HG03575 (cell line): ENCODE results near the gene CNR2.
"Not testable (repeated sequence)": the region's sequence is repeated elsewhere in the genome, so short reads cannot be mapped to it uniquely, and the experiment has no call there.

ENCODE experiments used
- ATAC-seq: cut with Tn5 transposase; IDR thresholded peaks from one replicate; pipeline ENCODE4 v1.9.1; 2021; ENCODE audit not compliant: unreplicated experiment, insufficient number of reproducible peaks, low FRiP score; ENCODE audit errors: extremely low read depth

CNR2 gene

DNA sequence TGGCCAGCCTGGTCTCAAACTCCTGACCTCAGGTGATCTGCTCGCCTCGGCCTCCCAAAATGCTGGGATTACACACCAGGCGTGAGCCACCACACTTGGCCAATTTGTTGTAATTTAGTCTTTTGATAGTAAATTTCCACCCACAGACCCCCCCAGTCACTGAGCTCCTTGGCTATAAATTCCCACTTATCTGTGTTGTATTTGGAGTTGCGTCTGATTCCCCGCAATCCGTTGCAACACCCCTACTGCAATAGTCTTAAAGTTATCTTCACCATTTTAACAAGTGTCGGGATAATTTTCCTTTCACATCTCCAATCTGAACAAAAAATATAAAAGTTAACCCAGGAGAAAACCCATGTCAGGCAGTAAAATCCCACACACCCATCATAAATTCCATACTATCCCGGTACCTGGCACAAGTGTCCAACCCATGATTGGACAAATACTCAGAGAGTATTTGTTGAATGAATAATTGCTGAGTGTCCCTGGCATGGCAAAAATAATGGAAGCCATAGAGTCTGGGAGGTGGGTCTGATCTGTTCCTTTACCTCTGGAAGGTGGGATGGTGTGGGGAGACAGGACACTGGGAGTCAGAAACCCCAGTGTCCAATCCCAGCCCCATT, 9.3 kb upstream of the CNR2 start:
- no peak for ATAC-seq

- ATAC-seq, result no peak
Observed at GRCh38 chr1:23916209-23917131, 3.3 kb upstream of the CNR2 start.

DNA sequence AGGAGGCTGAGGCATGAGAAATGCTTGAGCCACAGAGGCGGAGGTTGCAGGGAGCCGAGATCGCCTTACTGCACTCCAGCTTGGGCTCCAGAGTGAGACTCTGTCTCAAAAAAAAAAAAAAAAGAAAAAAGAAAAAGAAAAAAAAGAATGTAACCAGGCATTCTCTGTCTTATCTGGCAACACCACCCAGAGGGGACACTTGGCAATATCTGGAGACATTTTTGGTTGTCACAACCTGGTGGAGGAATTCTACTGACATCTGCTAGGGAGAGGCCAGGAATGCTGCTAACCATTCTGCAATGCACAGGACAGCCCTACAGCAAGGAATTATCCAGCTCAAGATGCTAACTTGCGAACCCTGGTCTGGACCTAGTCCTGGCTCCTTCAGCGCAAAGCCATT, 2.3 kb upstream of the CNR2 start:
- ATAC-seq, result no peak

- no peak for ATAC-seq
Observed at GRCh38 chr1:23914921-23915320, 1.8 kb upstream of the CNR2 start.

DNA sequence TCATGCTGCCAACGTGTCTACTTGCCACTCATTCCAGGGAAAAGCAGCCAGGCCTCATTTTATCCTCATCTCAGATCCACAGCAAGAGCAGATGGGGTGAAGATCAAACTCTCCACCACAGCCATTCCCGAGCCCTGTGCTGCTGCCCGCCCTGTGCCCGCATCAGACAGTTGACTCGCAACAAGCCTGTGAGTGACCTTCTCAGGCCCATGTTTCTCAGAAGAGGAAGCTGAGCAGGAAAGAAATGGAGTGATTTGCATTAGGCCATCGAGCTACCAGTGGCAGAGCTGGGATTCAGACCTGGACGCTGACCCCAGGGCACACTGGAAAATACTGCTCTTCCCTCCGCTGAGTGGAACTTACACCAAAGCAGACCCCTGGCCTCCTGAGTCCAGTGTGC, 1.2 kb downstream of the CNR2 start:
- no peak for ATAC-seq

GRCh38 chr1:23910553-23911246, 2.5 kb downstream of the CNR2 start:
- ATAC-seq, result no peak

DNA sequence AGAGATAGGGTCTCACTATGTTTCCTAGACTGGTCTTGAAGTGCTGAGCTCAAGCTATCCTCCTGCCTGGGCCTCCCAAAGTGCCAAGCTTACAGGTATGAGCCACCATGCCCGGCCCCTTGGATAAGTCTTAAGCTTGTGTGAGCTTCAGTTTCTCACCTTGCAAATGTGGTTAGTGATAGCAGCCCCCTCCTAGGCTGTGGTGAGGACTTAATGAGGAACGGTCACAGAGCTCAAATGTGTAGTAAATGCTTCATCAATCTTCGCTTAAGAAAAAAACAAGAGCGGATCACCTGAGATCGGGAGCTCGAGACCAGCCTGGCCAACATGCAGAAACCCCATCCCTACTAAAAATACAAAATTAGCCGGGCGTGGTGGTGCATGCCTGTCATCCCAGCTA, 3.0 kb downstream of the CNR2 start:
- ATAC-seq, result no peak

- ATAC-seq, result no peak
Observed at GRCh38 chr1:23909412-23909811, 3.8 kb downstream of the CNR2 start.

GRCh38 chr1:23908453-23909341, 4.5 kb downstream of the CNR2 start:
- no peak for ATAC-seq

GRCh38 chr1:23906731-23907130, 6.4 kb downstream of the CNR2 start:
- ATAC-seq, result no peak

GRCh38 chr1:23905461-23906025, 7.6 kb downstream of the CNR2 start:
- no peak for ATAC-seq

- ATAC-seq, result no peak
Observed at GRCh38 chr1:23904748-23905357, 8.3 kb downstream of the CNR2 start.

DNA sequence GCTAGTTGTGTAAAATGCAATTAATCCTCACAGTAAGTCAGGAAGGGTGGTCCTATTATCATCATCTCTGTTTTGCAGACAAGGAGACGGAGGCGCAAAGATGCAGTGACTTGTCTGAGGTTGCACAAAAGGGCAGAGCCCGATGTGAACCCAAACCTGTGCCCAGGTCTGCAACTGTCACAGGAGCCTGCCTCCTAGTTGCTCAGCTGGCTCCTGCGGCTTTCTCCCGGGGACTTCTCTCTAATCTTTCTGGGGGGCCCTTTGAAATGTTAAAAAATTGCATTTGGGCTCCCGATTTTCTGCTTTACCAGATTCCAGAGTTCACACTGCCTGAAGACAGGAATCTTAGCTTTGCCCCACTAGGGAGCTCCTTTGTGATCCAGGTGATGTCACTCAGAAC, 9.4 kb downstream of the CNR2 start:
- no peak for ATAC-seq

DNA sequence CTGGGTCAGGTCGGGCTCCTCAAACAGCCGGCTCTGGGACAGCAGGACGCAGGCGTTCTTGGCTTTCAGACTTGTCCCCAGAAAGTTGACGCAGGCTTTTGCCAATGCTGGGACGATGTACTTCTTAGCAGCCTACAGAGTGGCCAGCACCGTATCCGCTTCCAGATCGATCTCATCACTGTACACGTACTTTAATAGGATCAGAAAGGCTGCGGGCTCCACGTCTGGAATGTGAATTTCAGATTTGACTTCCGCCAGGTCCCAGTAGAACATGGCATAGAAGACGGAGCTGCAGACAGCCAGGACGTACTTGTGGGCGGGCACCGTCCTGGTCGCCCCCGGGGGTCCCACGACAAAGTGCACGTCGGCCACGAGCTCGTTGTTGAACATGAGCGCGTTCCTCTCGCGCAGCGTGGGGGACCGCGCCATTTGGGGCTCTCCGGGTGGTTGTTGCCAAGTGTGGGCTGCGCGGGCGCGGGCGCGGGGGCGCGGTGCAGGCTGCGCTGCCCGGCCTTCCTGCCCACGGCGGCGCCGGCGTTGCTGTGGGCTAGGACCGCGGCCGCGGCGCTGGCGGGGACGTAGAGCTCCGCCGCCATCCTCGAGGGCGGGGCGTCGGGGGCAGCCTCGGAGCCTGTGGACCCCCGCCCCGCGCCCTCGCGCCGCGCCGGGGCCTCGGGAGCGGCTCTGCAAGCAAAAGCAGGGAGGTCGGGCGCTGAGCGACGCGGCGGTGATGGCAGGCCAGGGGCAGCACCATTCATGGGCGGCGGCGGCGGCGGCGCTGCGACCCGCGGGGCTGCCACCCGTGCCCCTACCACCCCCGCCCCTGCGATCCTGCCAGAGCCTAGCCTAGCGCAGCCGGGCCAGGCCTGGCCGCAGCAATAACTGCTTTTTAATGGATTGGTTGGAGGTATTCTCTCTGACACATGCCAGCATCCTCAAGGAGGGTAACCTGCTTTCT, 10.6 kb downstream of the CNR2 start:
- ATAC-seq, result no peak

DNA sequence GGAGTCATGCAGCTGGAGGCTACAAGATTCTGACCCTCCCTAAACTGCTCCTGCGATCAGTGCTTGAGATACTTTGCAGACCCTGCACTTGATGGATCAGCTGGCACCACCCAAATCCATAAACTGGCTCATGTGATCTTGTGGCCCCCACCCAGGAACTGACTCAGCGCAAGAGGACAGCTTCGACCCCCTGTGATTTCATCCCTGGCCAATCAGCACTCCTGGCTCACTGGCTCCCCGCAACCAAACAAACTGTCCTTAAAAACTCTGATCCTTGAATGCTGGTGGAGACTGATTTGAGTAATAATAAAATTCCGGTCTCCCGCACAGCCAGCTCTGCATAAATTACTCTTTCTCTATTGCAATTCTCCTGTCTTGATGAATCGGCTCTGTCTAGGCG, 13.1 kb downstream of the CNR2 start:
- ATAC-seq, result not testable (repeated sequence)

GRCh38 chr1:23899070-23899469, 14.1 kb downstream of the CNR2 start:
- ATAC-seq, result no peak

DNA sequence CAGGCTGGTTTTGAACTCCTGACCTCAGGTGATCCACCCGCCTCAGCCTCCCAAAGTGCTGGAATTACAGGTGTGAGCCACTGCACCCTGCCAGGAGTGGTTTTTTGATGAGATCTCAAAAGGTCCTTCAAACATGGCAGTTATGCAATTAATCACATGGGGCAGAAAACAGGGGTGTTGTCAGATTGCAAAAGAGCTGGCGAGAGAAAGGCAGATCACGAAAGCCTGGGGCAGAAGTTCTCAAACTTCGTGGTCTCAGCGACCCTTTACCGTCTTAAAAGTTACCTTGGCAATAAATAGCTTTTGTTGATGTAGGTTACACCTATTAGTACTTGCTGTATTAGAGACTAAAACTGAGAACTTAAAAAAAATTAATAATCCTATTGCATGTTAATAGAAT, 16.1 kb downstream of the CNR2 start:
- ATAC-seq, result no peak
